Gastroesophageal sphincter (tissue), 4 donors: ENCODE results near the gene MYOM1. TPM values are rescaled to one million over a fixed set of nuclear protein-coding genes. Genes with fewer than 3 reads are reported as not detected.

Experiments
- ATAC-seq: fragments of 150-250 bp; one replicate; pipeline ENCODE4 v1.9.1; 2016; ENCODE audit warnings: mild to moderate bottlenecking, moderate library complexity
- H3K27ac ChIP-seq, 4 donors: fragments of 200-600 bp; sonication (generic) in 3 of 4; 1 replicate in 3 of 4; 2 replicates in 1 of 4; pipeline ENCODE4 v1.5.1; 2016 to 2019
- H3K27me3 ChIP-seq: fragments of 200-600 bp; sonication (generic); one replicate; pipeline ENCODE4 v1.5.1; 2019
- H3K36me3 ChIP-seq, 2 donors: fragments of 200-600 bp; sonication (generic); one replicate each; pipeline ENCODE4 v1.5.1; 2019; ENCODE audit warnings: control low read depth in 1 of 2
- H3K4me1 ChIP-seq, 3 donors: fragments of 200-600 bp; sonication (generic); 1 replicate in 2 of 3; 2 replicates in 1 of 3; pipeline ENCODE4 v1.5.1; 2016 to 2019; ENCODE audit warnings: control low read depth in 2 of 3
- H3K4me3 ChIP-seq, 2 donors: fragments of 200-600 bp; sonication (generic); one replicate each; pipeline ENCODE4 v1.5.1; 2019; ENCODE audit warnings: mild to moderate bottlenecking in 1 of 2, moderate library complexity in 1 of 2
- H3K9me3 ChIP-seq, 3 donors: fragments of 200-600 bp; sonication (generic); one replicate each; pipeline ENCODE4 v1.5.1; 2017 to 2019; ENCODE audit warnings: control low read depth in 2 of 3
- EP300 ChIP-seq: sonication (generic); formaldehyde crosslinking; IDR thresholded peaks from one replicate; pipeline ENCODE4 v1.6.1; 2017; ENCODE audit warnings: antibody characterized with exemption, mild to moderate bottlenecking
- POLR2A ChIP-seq, 2 donors: fragments of 450-650 bp; IDR thresholded peaks; one replicate each; pipeline ENCODE4 v1.6.1; 2017; ENCODE audit warnings: antibody characterized with exemption in 2 of 2, mild to moderate bottlenecking in 2 of 2, moderate library complexity in 1 of 2
- POLR2AphosphoS5 ChIP-seq: sonication (generic); formaldehyde crosslinking; IDR thresholded peaks from one replicate; pipeline ENCODE4 v1.6.1; 2017; ENCODE audit warnings: antibody characterized with exemption
- WGBS, 2 donors: methylation state at CpG; one replicate each; pipeline ENCODE4 v1.1.5; 2018; ENCODE audit warnings: low coverage in 1 of 2; 5-methylcytosine and 5-hydroxymethylcytosine counted together
- total RNA-seq, 4 donors: library from RNA; depleted of rRNA; stranded (reverse); fragments of >200 nt; gene quantifications; one replicate each; pipeline ENCODE4 v1.1.0, GENCODE V29; 2016
- TF ChIP-seq, protein P1 (sequence below), 4 experiments: fragments of 200-600 bp in 2 of 4; fragments of 450-650 bp in 2 of 4; sonication (generic) in 1 of 4; IDR thresholded peaks; one replicate each; pipeline ENCODE4 v1.5.1; 2017 to 2019; ENCODE audit warnings: antibody characterized with exemption in 4 of 4, mild to moderate bottlenecking in 2 of 4, moderate library complexity in 2 of 4

MYOM1 gene
- total RNA-seq, 4 donors from 2014 or later: 14.8 to 37.6 (median 24.6) TPM

DNA sequence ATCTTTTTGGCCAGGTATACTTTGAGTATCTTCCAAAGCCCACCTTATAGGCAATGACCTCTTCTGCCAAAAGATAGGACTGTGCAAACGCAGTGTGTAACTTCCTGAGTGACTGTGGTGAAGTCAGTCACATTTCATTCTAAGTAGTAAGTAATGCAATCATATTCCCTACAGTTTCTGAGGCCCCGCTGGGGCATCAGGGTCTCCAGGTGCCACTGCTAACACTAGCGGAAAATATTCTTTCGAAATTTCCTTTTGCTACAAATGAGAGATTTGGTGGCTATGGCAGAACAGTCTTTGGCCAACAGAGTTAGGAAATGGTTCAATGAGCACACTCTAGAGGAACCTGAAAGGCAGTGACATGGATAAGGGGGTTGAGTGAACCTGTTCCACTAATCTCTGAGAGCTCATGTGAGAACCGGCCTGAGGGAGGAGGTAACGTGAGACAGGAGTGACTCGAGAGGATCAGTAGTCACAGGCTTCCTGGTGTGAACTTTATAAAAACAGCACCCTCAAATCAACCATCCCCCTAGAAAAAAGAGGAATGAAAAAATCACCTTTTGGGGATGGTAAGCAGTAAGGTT is 104.2 kb downstream of the MYOM1 start:
- Histone ChIP-seq H3K9me3 (no peaks in the 10 kb centered on the region), H3K27ac (no peak overlapping the region), H3K27me3 (no peaks in the 10 kb centered on the region), H3K36me3 (peaks cover 0 to 54% of the 10 kb centered on the region in 2 donors), H3K4me1 (no peaks in the 10 kb centered on the region), H3K4me3 (no peak overlapping the region)
- 89 to 92% methylated on average over 2 to 6 of the region's 7 CpGs for WGBS, 2 donors
- ATAC-seq: no peak
- TF ChIP-seq, protein P1, sequence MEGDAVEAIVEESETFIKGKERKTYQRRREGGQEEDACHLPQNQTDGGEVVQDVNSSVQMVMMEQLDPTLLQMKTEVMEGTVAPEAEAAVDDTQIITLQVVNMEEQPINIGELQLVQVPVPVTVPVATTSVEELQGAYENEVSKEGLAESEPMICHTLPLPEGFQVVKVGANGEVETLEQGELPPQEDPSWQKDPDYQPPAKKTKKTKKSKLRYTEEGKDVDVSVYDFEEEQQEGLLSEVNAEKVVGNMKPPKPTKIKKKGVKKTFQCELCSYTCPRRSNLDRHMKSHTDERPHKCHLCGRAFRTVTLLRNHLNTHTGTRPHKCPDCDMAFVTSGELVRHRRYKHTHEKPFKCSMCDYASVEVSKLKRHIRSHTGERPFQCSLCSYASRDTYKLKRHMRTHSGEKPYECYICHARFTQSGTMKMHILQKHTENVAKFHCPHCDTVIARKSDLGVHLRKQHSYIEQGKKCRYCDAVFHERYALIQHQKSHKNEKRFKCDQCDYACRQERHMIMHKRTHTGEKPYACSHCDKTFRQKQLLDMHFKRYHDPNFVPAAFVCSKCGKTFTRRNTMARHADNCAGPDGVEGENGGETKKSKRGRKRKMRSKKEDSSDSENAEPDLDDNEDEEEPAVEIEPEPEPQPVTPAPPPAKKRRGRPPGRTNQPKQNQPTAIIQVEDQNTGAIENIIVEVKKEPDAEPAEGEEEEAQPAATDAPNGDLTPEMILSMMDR (IDR thresholded peaks at IDR 0.05): no peak
- no peak for TF ChIP-seq EP300

DNA sequence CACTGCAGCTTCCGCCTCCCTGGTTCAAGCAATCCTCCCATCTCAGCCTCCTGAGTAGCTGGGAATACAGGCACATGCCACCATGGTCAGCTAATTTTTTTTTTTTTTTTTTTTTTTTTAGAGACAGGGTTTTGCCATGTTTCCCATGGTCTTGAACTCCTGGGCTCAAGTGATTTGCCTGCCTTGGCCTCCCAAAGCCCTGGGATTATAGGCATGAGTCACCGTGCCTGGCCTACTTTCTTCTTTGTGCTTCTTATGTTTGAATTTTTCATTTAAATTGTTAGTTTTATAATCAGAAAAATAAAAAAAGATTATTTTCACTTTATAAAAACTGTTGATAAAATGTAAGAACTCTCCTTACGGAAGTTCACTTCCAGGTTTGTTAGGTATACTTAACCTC is 105.3 kb downstream of the MYOM1 start:
- no peak for ATAC-seq

DNA sequence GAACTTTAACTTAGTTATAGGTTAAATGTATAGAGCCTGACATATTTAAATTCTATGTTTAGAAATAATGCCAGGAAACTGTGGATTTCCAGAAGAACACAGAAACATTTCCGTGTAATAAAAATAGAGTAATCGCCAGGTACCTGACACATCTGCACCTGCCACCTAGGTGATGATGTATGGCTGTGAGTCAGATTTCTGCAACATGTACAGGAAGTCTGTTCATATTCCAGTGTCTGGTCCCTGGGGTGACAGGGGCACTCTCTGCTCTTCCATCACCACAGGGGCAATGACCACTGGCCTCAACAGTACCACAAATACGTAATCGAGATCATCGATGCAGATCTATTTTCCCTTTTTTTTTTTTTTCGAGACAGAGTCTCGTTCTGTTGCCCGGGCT is 105.7 kb downstream of the MYOM1 start:
- H3K36me3 ChIP-seq: peaks cover 0 to 39% of the 10 kb centered on the region in 2 donors
- no peak overlapping the region for H3K27ac ChIP-seq
- no peaks in the 10 kb centered on the region for H3K27me3 ChIP-seq
- no peaks in the 10 kb centered on the region for H3K9me3 ChIP-seq
- TF ChIP-seq EP300 (no peak), POLR2A (IDR thresholded peaks at IDR 0.05) (no peak), POLR2AphosphoS5 (no peak)
- TF ChIP-seq, protein P1 (IDR thresholded peaks at IDR 0.05): no peak
- no peak for ATAC-seq
- no peaks in the 10 kb centered on the region for H3K4me1 ChIP-seq
- H3K4me3 ChIP-seq: no peak overlapping the region
- WGBS, 2 donors: 77 to 100% methylated on average over 4 to 8 of the region's 8 CpGs

More for the DNA sequence above, 105.3 kb downstream of the MYOM1 start:
- TF ChIP-seq POLR2AphosphoS5: no peak
- TF ChIP-seq, protein P1 (IDR thresholded peaks at IDR 0.05): no peak
- TF ChIP-seq POLR2A (IDR thresholded peaks at IDR 0.05): no peak
- no peak for TF ChIP-seq EP300
- no peak overlapping the region for H3K4me3 ChIP-seq
- WGBS, 2 donors: 58 to 62% methylated on average over 3 of the region's 3 CpGs
- no peak overlapping the region for H3K27ac ChIP-seq
- no peaks in the 10 kb centered on the region for H3K4me1 ChIP-seq
- H3K9me3 ChIP-seq: no peaks in the 10 kb centered on the region
- H3K36me3 ChIP-seq: peaks cover 0 to 44% of the 10 kb centered on the region in 2 donors
- H3K27me3 ChIP-seq: no peaks in the 10 kb centered on the region

DNA sequence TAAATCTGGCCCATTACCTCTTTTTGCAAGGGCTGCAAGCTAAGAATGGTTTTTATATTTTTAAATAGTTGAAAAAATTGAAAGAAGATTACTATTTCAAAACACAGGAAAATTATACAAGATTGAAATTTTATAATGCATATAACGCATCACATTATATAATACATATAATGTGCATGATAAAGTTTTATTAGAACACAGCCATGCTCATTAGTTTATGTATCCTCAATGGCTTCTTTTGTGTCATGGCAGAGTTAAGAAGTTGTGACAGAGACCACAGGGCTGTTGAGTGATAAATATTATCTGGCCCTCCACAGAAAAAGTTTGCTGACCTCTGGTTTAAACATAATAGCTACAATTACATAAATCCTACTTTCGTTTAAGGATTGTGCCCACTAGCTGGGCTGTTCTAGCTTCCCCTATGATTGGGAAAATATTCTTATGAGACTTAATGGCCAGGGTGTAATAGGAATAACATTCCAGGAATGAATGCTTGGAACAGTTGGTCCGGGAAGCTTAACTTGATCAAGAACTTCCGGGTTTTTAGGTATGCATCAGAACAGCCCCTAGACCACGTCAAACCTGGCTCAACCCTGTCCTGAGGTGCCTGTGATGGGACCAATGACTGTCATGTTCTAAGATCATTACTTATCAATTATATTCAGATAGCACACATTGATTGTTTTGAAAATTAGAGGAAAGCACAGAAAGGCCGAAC is 108.1 kb downstream of the MYOM1 start:
- no peak for TF ChIP-seq POLR2AphosphoS5
- TF ChIP-seq POLR2A (IDR thresholded peaks at IDR 0.05): no peak
- Histone ChIP-seq H3K36me3 (peaks cover 0 to 34% of the 10 kb centered on the region in 2 donors), H3K9me3 (no peaks in the 10 kb centered on the region), H3K27me3 (no peaks in the 10 kb centered on the region), H3K4me3 (no peak overlapping the region), H3K27ac (no peak overlapping the region), H3K4me1 (no peaks in the 10 kb centered on the region)
- WGBS, 2 donors: 64 to 76% methylated on average over 6 of the region's 6 CpGs
- ATAC-seq: no peak

DNA sequence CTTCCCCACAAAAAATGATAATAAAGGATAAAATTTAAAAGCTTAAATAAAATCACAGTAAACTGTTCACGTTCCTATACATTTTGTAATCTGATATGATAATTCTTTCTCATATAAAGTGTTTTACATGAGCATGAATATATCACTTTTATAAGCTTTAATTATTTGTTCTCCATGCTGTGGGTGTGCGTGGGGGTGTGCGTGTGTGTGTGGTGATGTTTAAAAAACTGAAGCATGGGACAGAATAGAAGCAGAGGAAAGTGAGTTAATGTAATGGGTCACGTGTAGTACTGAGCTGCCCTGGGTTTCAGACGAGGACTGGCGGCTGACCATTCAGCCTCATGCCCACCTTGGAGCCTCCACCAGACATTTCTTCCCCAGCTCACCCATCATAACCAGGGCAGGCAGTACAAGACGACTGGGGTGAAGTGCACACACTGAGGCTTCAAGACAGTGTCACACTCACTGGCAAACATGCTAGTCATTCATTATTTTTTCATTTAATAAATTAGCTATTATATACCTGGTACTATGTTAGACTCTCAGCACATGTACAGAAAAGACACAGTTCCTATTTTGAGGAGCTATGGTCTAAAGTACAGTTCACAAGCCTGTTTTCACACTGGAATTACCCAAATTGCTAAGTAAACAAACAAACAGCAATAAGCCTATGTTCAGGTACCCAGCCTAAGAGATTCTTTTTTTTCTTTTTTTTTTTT is 109.6 kb downstream of the MYOM1 start:
- Histone ChIP-seq H3K27ac (no peak overlapping the region), H3K27me3 (no peaks in the 10 kb centered on the region), H3K9me3 (no peaks in the 10 kb centered on the region), H3K36me3 (peaks cover 0 to 24% of the 10 kb centered on the region in 2 donors), H3K4me3 (no peak overlapping the region), H3K4me1 (no peaks in the 10 kb centered on the region)
- 84 to 89% methylated on average over 7 of the region's 7 CpGs for WGBS, 2 donors
- no peak for TF ChIP-seq POLR2A (IDR thresholded peaks at IDR 0.05)
- no peak for ATAC-seq
